Lung (tissue), 12 donors: ENCODE data around the gene SPRN. TPM values are rescaled to one million over a fixed set of nuclear protein-coding genes. Genes with fewer than 3 reads are reported as not detected.
"Not testable (repeated sequence)": the region's sequence is repeated elsewhere in the genome, so short reads cannot be mapped to it uniquely, and the experiment has no call there.

Source experiments
- ATAC-seq: fragments of 200-7000 bp; cut with Tn5 transposase; one replicate; pipeline ENCODE4 v1.9.1; 2020; ENCODE audit warnings: moderate number of reproducible peaks; ENCODE audit not compliant: insufficient read depth, low FRiP score
- DNase-seq, 3 donors: peaks; one replicate each; pipeline ENCODE4 v3.0.0-alpha.2; 2013 to 2017
- H3K27ac ChIP-seq, 2 donors: one replicate each; pipeline ENCODE4 v1.5.1; 2013; ENCODE audit warnings: mild to moderate bottlenecking in 2 of 2, moderate library complexity in 2 of 2, control low read depth in 1 of 2, inconsistent platforms in 1 of 2, low read depth in 1 of 2, low read length in 1 of 2
- H3K27me3 ChIP-seq, 3 donors: one replicate each; pipeline ENCODE4 v1.5.1; 2013; ENCODE audit warnings: low read length in 2 of 3; ENCODE audit not compliant: control insufficient read depth in 3 of 3, insufficient read depth in 3 of 3
- H3K36me3 ChIP-seq, 4 donors: one replicate each; pipeline ENCODE4 v1.5.1; 2013; ENCODE audit warnings: low read length in 4 of 4, mild to moderate bottlenecking in 1 of 4, moderate library complexity in 1 of 4; ENCODE audit not compliant: control insufficient read depth in 4 of 4, insufficient read depth in 4 of 4
- H3K4me1 ChIP-seq, 5 donors: one replicate each; pipeline ENCODE4 v1.5.1; 2013; ENCODE audit warnings: low read length in 5 of 5, mild to moderate bottlenecking in 2 of 5, moderate library complexity in 1 of 5; ENCODE audit not compliant: control insufficient read depth in 5 of 5, insufficient read depth in 5 of 5
- H3K4me3 ChIP-seq: one replicate; pipeline ENCODE4 v1.5.1; 2013; ENCODE audit warnings: mild to moderate bottlenecking, control low read depth, moderate library complexity
- H3K9ac ChIP-seq, 2 donors: one replicate each; pipeline ENCODE4 v1.5.1; 2013; ENCODE audit warnings: low read length in 2 of 2, control low read depth in 1 of 2; ENCODE audit not compliant: insufficient read depth in 1 of 2
- H3K9me3 ChIP-seq, 4 donors: one replicate each; pipeline ENCODE4 v1.5.1; 2013; ENCODE audit warnings: low read length in 3 of 4, mild to moderate bottlenecking in 1 of 4, moderate library complexity in 1 of 4; ENCODE audit not compliant: control insufficient read depth in 4 of 4, insufficient read depth in 3 of 4
- WGBS, 2 donors: extraction: QIAGEN DNeasy Blood & Tissue Kit; methylation state at CpG; one replicate each; pipeline ENCODE4 v1.1.7; 2013; 5-methylcytosine and 5-hydroxymethylcytosine counted together
- polyA plus RNA-seq, 2 donors: library from polyadenylated mRNA; stranded (reverse); fragments of 200-250 nt; gene quantifications; one replicate each; pipeline ENCODE4 v1.2.1, GENCODE V29; 2013
- total RNA-seq, 2 donors: library from RNA; depleted of rRNA in 1 of 2; stranded (reverse); fragments of >200 nt in 1 of 2; gene quantifications; one replicate each; pipeline ENCODE4 v1.2.1, GENCODE V29; 2014 to 2021
- TF ChIP-seq, protein P1 (sequence below): IDR thresholded peaks from 2 replicates; pipeline ENCODE4 v1.5.1; 2012; ENCODE audit warnings: mild to moderate bottlenecking; ENCODE audit errors: control extremely low read depth, extremely low read depth
- donor health status: control.
- donor health status: control.
- donor health status: Bipolar disorder and iron deficiency.
- donor health status: healthy.
- donor health status: DM: yes; HTN: yes; CAD: no.

The SPRN gene
- total and polyA plus RNA-seq, 4 donors: 0.11 to 0.34 (median 0.16) TPM

- H3K27me3 ChIP-seq: no peaks in the 10 kb centered on the region
- peaks cover 0 to 12% (median 5%) of the 10 kb centered on the region in 5 donors for H3K4me1 ChIP-seq
- peak overlapping the region; percentile 60 for H3K4me3 ChIP-seq
- no peak overlapping the region for H3K9ac ChIP-seq
- no peaks in the 10 kb centered on the region for H3K9me3 ChIP-seq
- DNase-seq (no peak), ATAC-seq (no peak)
- peaks cover 0 to 2% (median 0%) of the 10 kb centered on the region in 4 donors for H3K36me3 ChIP-seq
- peak overlapping the region in 1 of 2 donors; percentile 24 for H3K27ac ChIP-seq
- 27 to 30% methylated on average over 20 of the region's 20 CpGs for WGBS, 2 donors
- TF ChIP-seq, protein P1, sequence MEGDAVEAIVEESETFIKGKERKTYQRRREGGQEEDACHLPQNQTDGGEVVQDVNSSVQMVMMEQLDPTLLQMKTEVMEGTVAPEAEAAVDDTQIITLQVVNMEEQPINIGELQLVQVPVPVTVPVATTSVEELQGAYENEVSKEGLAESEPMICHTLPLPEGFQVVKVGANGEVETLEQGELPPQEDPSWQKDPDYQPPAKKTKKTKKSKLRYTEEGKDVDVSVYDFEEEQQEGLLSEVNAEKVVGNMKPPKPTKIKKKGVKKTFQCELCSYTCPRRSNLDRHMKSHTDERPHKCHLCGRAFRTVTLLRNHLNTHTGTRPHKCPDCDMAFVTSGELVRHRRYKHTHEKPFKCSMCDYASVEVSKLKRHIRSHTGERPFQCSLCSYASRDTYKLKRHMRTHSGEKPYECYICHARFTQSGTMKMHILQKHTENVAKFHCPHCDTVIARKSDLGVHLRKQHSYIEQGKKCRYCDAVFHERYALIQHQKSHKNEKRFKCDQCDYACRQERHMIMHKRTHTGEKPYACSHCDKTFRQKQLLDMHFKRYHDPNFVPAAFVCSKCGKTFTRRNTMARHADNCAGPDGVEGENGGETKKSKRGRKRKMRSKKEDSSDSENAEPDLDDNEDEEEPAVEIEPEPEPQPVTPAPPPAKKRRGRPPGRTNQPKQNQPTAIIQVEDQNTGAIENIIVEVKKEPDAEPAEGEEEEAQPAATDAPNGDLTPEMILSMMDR: no peak
Measured at GRCh38 chr10:133377818-133378250, 46.6 kb downstream of the SPRN start.

DNA sequence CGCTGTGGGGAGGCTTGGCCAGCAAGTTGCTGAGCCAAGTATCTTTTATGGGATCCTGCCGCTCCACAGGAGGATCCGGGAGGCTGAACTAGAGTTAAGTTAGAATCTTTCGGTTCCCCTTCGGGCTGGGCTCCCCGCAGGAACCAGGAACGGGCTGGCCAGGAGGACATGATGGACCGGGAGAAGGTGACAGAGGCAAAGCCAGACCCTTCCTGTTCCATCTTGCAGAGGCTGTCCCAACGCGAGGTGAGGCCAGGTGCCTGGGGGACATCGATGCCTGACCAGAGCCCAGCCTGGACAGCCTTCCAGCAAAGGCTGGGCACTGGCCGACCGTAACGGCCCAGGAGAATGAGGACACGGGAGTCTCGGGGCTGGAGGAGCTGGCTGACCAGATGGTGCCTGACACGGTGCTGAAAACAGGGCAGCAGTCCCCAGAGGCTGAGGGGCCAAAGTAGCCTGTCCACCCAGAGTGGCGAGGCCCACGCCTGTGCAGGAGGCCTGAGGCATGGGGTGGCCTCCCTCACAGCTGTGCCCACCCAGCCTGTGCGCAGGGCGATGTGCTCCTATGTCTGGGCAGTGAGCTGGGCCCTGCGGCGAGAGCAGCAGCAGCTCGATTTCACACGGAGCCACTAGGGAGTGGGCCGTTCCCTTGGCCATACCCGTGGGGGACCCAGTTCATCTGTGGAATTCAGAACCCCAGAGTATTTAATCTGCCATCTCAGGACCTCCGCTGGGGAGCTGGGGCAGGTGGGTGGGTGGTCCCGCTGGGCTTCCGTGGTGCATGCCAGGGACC lies 47.2 kb downstream of the SPRN start:
- no peak overlapping the region for H3K9ac ChIP-seq
- WGBS, 2 donors: 93 to 95% methylated on average over 30 of the region's 30 CpGs
- ATAC-seq (no peak), DNase-seq (no peak)
- H3K9me3 ChIP-seq: no peaks in the 10 kb centered on the region
- no peak overlapping the region for H3K4me3 ChIP-seq
- H3K4me1 ChIP-seq: peaks cover 0 to 15% (median 5%) of the 10 kb centered on the region in 5 donors
- peaks cover 0 to under 1% (median 0%) of the 10 kb centered on the region in 4 donors for H3K36me3 ChIP-seq
- no peaks in the 10 kb centered on the region for H3K27me3 ChIP-seq
- TF ChIP-seq, protein P1: no peak
- no peak overlapping the region for H3K27ac ChIP-seq

GRCh38 chr10:133376183-133376582 lies 48.2 kb downstream of the SPRN start:
- not testable (repeated sequence) for H3K9me3 ChIP-seq, H3K27ac ChIP-seq, H3K27me3 ChIP-seq, ATAC-seq, H3K4me3 ChIP-seq, H3K36me3 ChIP-seq, H3K9ac ChIP-seq, DNase-seq
- WGBS, 2 donors: 97 to 99% methylated on average over 5 of the region's 5 CpGs
- H3K4me1 ChIP-seq: peaks cover 0 to 18% (median 5%) of the 10 kb centered on the region in 5 donors

- no peak overlapping the region for H3K27ac ChIP-seq
- TF ChIP-seq, protein P1: no peak
- H3K9me3 ChIP-seq: no peaks in the 10 kb centered on the region
- peaks cover 0 to 6% (median 2%) of the 10 kb centered on the region in 4 donors for H3K36me3 ChIP-seq
- H3K9ac ChIP-seq: no peak overlapping the region
- 89 to 94% methylated on average over 12 of the region's 12 CpGs for WGBS, 2 donors
- no peak for ATAC-seq
- H3K4me3 ChIP-seq: no peak overlapping the region
- peak in 1 of 3 donors; percentile 7 for DNase-seq
- peaks cover 0 to 18% (median 5%) of the 10 kb centered on the region in 5 donors for H3K4me1 ChIP-seq
- no peaks in the 10 kb centered on the region for H3K27me3 ChIP-seq
Measured at GRCh38 chr10:133375357-133376115, 48.9 kb downstream of the SPRN start.
